ENCODE data around the gene LBHD2.

The LBHD2 gene

GRCh38 chr14:103091041-103091882, 7.3 kb downstream of the LBHD2 start:
- DNase-seq (ENCODE audit: low spot score), result no peak

- no peak for DNase-seq (ENCODE audit: low spot score)
These were observed 7.8 kb downstream of the LBHD2 start for GRCh38 chr14:103091883-103092222.

GRCh38 chr14:103093856-103094405, 9.9 kb downstream of the LBHD2 start:
- DNase-seq (ENCODE audit: low spot score), result no peak

- DNase-seq (ENCODE audit: low spot score), result no peak
These were observed 10.6 kb downstream of the LBHD2 start, which contains the start of gene EXOC3L4 for GRCh38 chr14:103094406-103095209. TSS of gene EXOC3L4 (plus strand) at chr14:103094725. CDS start at chr14:103100220, 5,495 bp downstream.

- no peak for DNase-seq (ENCODE audit: low spot score)
These were observed 11.3 kb downstream of the LBHD2 start for GRCh38 chr14:103095210-103095778.

- DNase-seq (ENCODE audit: low spot score), result no peak
These were observed 12.4 kb downstream of the LBHD2 start for GRCh38 chr14:103096387-103096786.

- DNase-seq (ENCODE audit: low spot score), result no peak
These were observed 13.4 kb downstream of the LBHD2 start for GRCh38 chr14:103097244-103097993.

GRCh38 chr14:103097994-103098957, 14.3 kb downstream of the LBHD2 start:
- DNase-seq (ENCODE audit: low spot score), result no peak

GRCh38 chr14:103099081-103099732, 15.2 kb downstream of the LBHD2 start:
- DNase-seq (ENCODE audit: low spot score), result no peak

GRCh38 chr14:103099733-103100280, 15.8 kb downstream of the LBHD2 start:
- no peak for DNase-seq (ENCODE audit: low spot score)

GRCh38 chr14:103100281-103101121, 16.5 kb downstream of the LBHD2 start:
- no peak for DNase-seq (ENCODE audit: low spot score)

- no peak for DNase-seq (ENCODE audit: low spot score)
These were observed 17.4 kb downstream of the LBHD2 start for GRCh38 chr14:103101257-103101962.

GRCh38 chr14:103101963-103102688, 18.1 kb downstream of the LBHD2 start:
- DNase-seq (ENCODE audit: low spot score), result no peak

- no peak for DNase-seq (ENCODE audit: low spot score)
These were observed 18.8 kb downstream of the LBHD2 start for GRCh38 chr14:103102689-103103260.

GRCh38 chr14:103103461-103104388, 19.7 kb downstream of the LBHD2 start:
- DNase-seq (ENCODE audit: low spot score), result peak; percentile 42

- DNase-seq (ENCODE audit: low spot score), result no peak
These were observed 20.3 kb downstream of the LBHD2 start for GRCh38 chr14:103104389-103104653.
